Left forelimb (tissue), 1 donor: ENCODE measurements around the gene TMPRSS11E.
"Not testable (repeated sequence)": the region's sequence is repeated elsewhere in the genome, so short reads cannot be mapped to it uniquely, and the experiment has no call there.

Experiments
- DNase-seq: peaks from one replicate; pipeline ENCODE4 v3.0.0-alpha.2; 2018; ENCODE audit warnings: low spot score

The TMPRSS11E gene

GRCh38 chr4:68447201-68447600 lies at the start of gene TMPRSS11E:
TSS of gene TMPRSS11E (plus strand) at chr4:68447463. CDS start at chr4:68447513, 50 bp downstream.
- DNase-seq = no peak

DNA sequence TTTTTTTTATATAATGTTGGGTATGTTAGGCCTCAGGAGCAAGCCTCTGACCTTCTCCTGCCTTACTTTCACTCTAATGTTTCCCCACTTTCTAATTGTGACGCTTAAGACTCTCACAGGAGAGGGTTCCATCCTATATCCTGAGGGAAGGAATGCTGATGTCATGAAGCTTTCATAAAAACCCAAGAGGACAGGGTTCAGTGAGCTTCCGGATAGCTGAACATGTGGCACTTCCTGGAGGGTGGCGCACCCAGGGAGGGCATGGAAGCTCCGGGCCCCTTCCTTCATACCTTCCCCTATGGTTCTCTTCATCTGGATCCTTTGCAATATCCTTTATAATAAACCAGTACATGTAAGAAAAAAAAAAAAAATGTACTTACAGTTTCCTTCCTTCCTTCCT lies 48.0 kb upstream of the TMPRSS11E start:
- no peak for DNase-seq

- DNase-seq = no peak
Observed at GRCh38 chr4:68401231-68401630, 46.0 kb upstream of the TMPRSS11E start.

- no peak for DNase-seq
Observed at GRCh38 chr4:68404153-68404552, 43.1 kb upstream of the TMPRSS11E start.

DNA sequence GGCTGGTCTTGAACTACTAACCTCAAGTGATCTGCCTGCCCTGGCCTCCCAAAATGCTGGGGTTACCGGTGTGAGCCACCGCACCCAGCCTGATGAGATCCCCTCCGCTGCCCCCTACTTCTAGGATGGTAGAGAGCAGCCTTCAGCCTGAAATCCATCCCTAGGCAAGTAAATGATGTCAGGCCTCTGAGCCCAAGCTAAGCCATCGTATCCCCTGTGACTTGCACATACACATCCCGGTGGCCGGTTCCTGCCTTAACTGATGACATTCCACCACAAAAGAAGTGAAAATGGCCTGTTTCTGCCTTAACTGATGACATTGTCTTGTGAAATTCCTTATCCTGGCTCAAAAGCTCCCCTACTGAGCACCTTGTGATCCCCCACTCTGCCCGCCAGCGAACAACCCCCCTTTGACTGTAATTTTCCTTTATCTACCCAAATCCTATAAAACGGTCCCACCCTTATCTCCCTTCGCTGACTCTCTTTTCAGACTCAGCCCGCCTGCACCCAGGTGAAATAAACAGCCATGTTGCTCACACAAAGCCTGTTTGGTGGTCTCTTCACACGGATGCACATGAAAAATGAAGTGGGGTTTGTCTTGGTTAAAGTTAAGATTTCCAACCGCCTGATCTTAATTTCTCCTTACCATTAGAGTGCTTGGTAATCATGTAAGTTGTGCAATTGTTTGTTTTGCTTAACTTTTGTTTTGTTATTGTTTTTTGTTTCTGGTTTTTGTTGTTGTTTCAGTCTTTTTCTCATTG lies 41.4 kb upstream of the TMPRSS11E start:
- DNase-seq = not testable (repeated sequence)

GRCh38 chr4:68406479-68406859 lies 40.8 kb upstream of the TMPRSS11E start:
- DNase-seq = no peak

- not testable (repeated sequence) for DNase-seq
Observed at GRCh38 chr4:68407015-68407867, 40.0 kb upstream of the TMPRSS11E start.

- no peak for DNase-seq
Observed at GRCh38 chr4:68407868-68408190, 39.4 kb upstream of the TMPRSS11E start.

GRCh38 chr4:68410149-68410548 lies 37.1 kb upstream of the TMPRSS11E start:
- DNase-seq = no peak

- DNase-seq = no peak
Observed at GRCh38 chr4:68410643-68411042, 36.6 kb upstream of the TMPRSS11E start.

- DNase-seq = not testable (repeated sequence)
Observed at GRCh38 chr4:68412031-68412430, 35.2 kb upstream of the TMPRSS11E start.

DNA sequence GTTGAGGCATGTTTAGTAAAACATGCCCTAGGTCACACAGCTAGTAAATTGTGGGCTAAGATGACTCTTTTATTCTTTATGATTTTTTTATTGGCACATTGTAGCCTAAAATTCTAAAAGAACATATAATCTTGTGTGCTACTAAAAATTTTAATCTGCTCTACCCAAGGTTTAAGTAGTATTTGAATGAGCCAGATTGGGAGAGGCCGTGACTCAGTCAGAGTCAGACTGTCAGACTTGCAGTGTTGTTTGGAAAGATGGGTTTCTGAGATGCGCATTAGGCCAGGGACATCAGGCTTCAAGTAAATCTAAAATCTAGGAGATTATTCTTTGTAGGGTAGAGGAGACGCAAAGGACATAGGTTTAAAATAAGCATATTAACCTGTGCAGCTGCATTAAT lies 30.7 kb upstream of the TMPRSS11E start:
- no peak for DNase-seq

DNA sequence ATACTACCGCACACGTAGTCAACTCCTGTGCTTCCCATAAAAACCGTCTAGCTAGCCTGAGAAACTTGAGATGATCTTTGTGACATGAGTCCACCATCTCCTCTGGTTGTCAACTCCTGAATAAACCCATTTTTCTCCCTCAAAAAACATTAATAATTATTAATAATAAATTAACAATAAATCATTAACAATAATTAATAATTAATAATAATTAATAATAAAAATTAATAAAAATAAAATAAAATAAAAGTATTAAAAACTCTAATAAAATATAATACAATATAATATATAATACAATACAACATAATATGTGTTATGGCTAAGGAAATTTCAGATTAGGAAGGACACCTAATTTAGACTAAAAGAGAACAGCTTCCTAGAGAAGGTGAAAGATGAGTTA lies 20.7 kb upstream of the TMPRSS11E start:
- DNase-seq = no peak

DNA sequence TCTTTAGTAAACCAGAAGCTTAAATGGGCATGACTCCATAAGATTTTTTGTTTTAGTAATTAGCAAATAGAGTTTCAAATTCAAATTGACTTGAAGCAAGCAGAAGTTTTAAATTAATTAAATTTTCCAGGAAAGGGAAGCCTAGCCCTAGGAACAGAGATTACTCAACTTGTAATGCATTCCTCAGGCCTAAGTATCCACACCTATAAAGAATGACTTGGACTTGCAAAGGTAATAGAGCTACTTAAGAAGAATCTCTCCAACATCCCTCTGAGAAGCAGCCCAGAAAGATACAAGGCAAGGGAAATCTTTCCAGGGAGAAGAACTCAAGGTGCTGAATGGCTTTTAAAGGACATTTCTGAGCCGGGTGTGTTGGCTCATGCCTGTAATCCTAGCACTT lies 16.9 kb upstream of the TMPRSS11E start:
- no peak for DNase-seq

GRCh38 chr4:68432320-68432719 lies 14.9 kb upstream of the TMPRSS11E start:
- DNase-seq = no peak

DNA sequence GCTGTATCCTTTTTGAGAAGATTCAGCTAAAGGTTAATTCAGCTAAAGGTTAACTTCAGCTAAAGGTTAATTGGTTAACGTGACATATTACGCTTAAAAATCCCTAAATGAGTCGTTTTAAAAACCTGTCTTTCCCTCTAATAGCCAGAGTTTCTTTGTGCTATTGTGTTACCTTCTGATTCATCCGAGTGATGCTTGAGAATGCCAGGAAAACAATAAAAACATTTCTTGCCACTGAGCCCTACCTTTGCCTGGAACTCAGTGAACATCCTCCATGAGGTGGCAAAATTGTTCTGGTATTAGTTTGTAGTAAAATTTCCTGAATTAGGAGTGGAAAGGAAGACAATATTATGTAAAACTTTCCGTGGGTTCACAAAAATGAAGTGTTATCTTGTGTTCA lies 13.7 kb upstream of the TMPRSS11E start:
- DNase-seq = no peak

DNA sequence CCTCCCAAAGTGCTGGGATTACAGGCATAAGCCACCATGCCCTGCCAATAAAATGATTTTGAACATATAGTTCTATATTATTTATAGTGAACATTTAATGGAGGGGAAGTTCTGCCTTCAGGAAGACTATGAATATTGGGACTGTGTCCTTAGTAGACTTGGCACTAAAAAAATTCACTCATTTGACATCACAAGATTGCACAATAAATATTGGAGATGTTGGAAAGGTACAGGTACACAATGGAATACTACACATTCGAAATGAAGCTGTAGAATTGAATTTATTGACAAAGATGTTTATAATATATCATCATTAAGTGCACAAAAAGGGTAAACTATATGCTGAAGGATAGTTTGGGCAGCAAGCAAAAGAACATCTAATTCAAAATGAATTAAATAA lies 13.0 kb upstream of the TMPRSS11E start:
- DNase-seq = no peak

- DNase-seq = no peak
Observed at GRCh38 chr4:68434836-68435235, 12.4 kb upstream of the TMPRSS11E start.

- no peak for DNase-seq
Observed at GRCh38 chr4:68445111-68445510, 2.2 kb upstream of the TMPRSS11E start.

GRCh38 chr4:68451246-68452211 lies 4.3 kb downstream of the TMPRSS11E start:
- DNase-seq = no peak

GRCh38 chr4:68460085-68460484 lies 12.8 kb downstream of the TMPRSS11E start:
- no peak for DNase-seq

DNA sequence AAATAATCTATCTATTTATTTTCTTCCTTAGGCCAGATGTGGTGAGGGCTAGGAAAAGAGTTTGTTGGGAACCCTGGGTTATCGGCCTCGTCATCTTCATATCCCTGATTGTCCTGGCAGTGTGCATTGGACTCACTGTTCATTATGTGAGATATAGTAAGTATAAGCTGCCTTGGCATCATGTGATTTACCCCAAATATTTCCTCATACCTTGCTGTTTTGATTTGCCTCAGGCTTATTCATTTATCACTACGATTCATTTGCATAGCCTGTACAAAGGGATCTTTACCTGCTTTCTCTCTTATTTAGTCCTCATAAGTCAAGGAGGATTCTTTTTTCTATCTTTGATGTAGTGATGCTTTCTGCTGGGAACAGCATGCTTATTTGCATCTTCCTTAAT lies 14.5 kb downstream of the TMPRSS11E start:
- DNase-seq = no peak
